AG09319 (cell line): Measurements from ENCODE around the gene CEP112.

ENCODE experiments used
- DNase-seq: peaks from one replicate; pipeline ENCODE4 v3.0.0-alpha.2; 2010; ENCODE audit warnings: low read depth; ENCODE audit errors: extremely low read depth
- TF ChIP-seq, protein P1 (sequence below): IDR thresholded peaks from 2 replicates; pipeline ENCODE4 v1.5.1; 2011; ENCODE audit warnings: low read depth, mild to moderate bottlenecking, inconsistent platforms, low read length, moderate library complexity

The CEP112 gene

DNA sequence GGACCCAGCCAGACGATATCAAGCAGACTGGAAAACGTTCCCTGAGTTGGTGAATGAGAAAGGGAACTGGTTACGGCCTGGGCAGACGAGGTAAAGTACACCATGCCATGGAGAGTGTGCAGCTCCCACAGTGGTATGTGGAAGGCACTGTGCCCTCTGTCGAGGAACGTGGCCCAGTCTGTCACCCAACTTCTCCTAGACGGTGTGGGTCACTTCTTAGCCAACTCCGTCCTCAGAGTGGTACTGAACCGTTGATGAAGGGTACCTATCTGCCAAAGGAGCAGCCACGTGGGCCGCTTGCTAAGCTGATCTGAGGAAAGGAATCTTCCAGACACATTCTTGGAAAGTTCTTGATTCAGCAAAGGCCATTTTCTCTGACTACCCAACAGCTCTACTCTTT lies 574.4 kb downstream of the CEP112 start:
- no peak for DNase-seq
- TF ChIP-seq, protein P1, sequence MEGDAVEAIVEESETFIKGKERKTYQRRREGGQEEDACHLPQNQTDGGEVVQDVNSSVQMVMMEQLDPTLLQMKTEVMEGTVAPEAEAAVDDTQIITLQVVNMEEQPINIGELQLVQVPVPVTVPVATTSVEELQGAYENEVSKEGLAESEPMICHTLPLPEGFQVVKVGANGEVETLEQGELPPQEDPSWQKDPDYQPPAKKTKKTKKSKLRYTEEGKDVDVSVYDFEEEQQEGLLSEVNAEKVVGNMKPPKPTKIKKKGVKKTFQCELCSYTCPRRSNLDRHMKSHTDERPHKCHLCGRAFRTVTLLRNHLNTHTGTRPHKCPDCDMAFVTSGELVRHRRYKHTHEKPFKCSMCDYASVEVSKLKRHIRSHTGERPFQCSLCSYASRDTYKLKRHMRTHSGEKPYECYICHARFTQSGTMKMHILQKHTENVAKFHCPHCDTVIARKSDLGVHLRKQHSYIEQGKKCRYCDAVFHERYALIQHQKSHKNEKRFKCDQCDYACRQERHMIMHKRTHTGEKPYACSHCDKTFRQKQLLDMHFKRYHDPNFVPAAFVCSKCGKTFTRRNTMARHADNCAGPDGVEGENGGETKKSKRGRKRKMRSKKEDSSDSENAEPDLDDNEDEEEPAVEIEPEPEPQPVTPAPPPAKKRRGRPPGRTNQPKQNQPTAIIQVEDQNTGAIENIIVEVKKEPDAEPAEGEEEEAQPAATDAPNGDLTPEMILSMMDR, result no peak

GRCh38 chr17:65609749-65610148 lies 582.2 kb downstream of the CEP112 start:
- TF ChIP-seq, protein P1, result no peak
- no peak for DNase-seq

- TF ChIP-seq, protein P1, result no peak
- no peak for DNase-seq
These were observed 582.6 kb downstream of the CEP112 start for GRCh38 chr17:65609286-65609685.

- DNase-seq, result no peak
- TF ChIP-seq, protein P1, result no peak
These were observed 587.9 kb downstream of the CEP112 start for GRCh38 chr17:65604070-65604469.

DNA sequence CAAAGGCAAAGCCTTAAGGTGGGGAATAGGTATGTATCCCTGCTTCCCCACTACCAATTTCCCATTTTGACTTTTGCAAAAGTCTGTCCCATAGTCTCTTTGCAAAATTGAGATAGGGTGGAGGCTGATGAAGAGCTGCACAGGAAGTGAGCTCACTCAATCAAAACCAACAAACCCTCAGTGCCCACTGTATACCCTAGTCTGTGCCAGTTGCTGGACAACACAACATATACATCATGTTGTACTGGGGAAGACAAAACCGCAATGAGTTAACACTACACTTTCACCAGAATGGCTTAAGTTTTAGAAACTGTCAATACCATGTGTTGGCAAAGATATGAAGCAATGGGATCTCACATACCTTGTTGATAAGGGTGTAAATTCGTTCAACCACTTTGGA lies 590.1 kb downstream of the CEP112 start:
- no peak for DNase-seq

DNA sequence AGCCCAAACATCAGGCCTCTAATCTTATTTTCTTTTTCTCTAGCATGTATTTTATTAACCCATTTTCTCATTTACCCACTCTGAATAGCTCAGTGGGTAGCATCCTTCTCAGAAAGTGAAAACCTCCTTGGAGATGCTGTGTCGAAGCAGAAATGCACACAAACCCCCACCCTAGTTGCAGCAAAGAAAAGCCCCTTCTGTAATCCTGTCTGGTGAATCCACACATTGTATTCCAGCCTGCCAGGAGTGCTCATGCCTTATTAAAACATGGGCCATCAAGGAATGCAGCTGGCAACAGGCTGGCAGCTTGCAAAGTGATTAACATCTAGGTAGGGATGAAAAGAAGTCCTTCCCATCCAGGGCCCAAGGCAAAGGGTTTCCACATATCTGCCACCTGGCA lies 590.8 kb downstream of the CEP112 start:
- no peak for DNase-seq
- TF ChIP-seq, protein P1, result no peak

More for the DNA sequence above, 590.1 kb downstream of the CEP112 start:
- TF ChIP-seq, protein P1, result no peak

DNA sequence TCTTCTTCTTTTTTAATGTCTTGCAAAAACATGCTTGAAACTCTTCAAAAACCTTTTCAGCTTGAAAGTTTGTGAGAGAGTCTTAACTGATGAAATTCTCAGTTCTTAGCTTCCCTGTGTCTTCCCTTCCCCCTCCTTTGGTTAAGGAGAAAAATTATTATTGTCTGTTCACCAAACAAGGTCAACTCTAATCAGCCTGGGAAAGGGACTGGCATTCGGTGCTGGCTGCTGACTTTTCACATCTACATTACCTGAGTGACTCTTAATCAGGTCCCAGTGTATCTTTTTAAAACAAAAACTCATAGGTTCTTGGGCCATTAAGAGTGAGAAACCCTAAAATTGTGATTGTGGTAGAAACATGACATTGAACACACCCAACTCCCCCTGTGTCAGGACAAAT lies 591.4 kb downstream of the CEP112 start:
- no peak for DNase-seq
- TF ChIP-seq, protein P1, result no peak
